Fibroblast of gingiva (primary cell): ENCODE measurements around the gene SIAH3.

Experiments
- DNase-seq: peaks from one replicate; pipeline ENCODE4 v3.0.0-alpha.2; 2011; ENCODE audit warnings: low read depth

Gene SIAH3

DNA sequence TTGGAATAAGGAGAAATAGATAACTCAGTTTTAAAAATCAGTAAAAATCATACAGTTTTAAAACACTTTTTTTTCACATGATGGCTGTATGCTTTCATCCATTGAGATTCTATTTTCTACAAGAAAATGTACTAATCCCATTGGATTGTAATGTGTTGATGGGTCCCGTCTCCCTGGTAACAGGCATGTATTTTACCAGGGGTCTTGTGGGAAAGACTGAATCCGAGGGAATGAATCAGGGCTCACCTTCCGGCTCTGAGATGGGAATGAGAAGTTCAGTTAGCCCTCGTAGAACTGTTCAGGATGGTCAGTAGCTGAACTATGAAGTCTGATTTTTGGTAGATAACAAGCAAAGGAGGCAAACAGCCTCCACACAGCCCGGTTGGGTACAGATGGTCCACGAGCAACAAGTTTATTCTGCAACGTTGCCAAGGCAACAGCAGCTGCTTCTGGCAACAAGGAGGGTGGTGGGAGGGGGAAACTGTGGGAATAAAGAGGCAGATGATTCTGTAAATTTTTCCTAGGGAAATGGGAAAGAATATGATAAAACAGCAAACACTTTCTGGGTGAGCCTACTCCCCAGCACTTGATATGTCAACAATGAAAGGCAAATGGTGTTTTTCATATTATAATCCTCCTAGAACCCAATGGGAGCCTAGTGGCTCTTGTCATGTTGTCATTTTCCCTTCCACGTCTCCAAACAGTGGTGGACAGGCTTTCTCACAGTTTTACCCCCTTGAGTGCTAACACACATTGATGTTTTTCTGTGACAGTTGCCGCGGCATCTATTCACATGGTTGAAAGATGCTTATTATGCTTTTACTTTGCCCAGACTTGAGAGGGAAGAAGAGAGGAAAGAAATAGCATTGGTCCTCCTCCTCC, 12.4 kb upstream of the SIAH3 start:
- DNase-seq = no peak

DNA sequence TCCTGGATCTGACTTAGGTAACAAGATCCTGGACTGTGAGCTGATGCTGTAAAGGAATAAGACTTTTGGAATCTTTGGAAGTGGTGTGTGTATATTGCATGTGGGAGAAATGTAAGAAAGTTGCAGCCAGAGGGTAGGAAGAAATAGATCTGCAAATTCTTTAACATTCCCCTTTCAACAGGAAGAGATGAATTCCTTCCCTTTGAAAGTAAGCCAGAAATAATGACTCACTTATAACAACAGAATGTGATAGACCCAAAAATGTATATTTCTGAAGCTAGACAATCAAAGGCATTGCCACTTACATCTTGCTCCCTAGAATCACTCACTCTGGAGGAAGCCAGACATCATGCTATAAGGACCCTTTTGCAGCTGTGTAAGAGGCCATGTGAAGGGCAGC, 9.8 kb upstream of the SIAH3 start:
- no peak for DNase-seq

DNA sequence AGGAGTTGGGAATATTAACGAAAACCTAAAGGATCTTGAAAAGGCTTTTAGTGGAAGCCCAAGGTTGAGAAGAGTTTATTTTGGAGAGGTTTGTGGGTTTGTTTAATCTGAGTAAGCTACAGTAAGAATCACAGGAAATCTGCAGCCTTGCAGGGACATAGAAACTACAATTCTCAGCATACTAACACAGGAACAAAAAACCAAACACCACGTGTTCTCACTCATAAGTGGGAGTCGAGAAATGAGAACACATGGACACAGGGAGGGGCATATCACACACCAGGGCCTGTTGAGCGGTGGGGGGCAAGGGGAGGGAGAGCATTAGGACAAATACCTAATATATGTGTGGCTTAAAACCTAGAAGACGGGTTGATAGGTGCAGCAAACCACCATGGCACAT, 8.7 kb upstream of the SIAH3 start:
- no peak for DNase-seq

DNA sequence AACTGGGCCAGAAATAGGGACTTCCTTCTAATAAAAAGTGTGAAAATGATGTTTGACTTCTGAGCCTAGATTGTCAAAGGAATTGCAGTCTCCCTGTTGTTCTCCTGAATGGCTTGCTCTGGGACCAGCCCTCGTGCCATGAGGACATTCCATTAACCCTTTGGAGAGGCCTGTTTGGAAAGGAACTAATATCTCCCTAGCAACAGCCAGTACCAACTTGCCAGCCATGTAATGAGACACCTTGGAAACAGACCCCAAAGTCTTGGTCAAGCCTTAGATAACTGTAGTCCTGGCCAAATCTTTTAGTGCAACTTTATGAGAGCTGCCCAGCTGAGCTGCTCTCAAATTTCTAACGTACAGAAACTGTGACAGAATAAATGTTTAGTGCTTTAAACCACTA, 8.2 kb upstream of the SIAH3 start:
- DNase-seq = no peak

DNA sequence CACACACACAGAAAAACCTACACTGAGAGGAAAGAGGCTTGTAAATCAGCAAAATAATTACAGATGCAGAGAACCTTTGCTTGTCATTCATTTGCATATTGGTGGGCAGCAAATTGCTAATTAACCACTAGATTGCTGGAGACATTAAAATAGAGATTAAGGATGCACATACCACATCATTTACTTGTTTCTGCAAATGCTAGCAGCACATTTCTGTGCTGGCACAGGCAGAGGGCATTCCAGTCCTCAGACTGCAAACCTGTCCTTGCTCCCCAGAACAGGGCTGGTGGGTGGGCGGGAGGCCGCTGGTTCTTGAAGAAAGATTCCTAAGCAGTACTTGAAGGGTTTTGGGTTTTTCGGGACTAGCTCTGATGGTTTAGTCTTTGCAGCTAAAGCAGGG, 941 bp upstream of the SIAH3 start:
- no peak for DNase-seq

DNA sequence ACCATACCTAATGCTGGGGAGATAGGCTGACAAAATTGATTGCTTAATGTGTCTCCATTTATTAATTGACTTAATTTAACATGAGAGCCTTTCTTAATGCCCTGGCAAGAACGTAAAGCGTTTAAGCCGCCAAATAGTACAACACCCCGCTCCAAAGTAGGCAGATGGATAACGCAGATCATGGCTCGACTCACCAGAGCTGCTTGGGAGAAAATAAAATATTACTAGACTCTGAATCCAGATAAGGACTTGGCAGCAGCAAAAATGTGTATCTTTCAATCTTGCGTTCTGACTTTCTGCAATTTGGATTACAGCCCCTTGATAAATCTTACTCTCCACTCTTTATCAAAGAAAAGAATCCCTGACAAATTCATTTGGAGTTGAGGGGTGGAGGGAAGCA, 403 bp upstream of the SIAH3 start:
- DNase-seq = no peak

DNA sequence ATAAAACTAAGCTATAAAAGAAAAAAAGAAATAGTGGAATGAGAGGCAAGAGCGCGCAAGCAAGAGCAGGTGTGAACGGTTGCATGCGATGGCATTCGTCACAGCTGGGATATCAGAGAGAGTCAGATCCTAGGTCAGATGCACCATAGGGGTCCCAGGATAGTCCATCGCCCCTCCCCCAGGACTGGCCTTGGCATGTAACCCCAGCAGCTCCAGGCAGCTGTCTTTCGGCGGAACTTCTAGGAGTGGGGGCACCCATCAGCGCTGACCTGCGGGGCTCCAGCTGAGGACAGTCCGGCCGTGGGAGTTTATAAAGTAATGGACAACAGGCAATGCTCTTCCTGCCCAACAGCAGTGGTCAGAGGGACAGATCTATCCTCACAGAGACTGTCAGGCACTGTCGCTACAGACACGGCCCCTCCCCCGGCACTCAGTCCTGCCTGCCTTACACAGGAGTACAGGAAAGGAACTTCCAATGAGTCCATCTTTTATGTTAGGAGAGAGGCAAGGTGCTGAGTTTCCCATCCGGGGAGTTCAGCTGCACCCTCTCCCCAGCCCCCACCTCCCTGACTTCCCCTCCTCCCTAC, 1.4 kb downstream of the SIAH3 start:
- DNase-seq = no peak

DNA sequence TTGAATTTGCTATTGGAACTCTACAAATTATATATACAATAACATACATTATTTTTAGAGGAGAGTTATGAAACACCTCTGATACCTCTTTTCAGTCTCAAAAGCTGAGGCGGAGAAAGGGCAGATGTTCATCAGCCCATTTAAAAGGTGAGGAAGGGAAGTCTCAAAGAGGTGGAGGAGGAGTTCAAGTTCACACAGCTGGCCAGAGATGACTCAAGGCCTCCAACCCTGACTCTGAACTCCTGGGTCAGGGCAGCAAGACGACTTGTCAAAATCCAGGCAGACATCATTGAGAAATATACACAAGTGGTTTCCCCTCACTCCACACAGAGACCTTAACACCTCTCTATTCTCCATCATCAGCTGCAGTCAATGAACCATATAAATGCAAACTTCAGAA, 2.1 kb downstream of the SIAH3 start:
- no peak for DNase-seq

DNA sequence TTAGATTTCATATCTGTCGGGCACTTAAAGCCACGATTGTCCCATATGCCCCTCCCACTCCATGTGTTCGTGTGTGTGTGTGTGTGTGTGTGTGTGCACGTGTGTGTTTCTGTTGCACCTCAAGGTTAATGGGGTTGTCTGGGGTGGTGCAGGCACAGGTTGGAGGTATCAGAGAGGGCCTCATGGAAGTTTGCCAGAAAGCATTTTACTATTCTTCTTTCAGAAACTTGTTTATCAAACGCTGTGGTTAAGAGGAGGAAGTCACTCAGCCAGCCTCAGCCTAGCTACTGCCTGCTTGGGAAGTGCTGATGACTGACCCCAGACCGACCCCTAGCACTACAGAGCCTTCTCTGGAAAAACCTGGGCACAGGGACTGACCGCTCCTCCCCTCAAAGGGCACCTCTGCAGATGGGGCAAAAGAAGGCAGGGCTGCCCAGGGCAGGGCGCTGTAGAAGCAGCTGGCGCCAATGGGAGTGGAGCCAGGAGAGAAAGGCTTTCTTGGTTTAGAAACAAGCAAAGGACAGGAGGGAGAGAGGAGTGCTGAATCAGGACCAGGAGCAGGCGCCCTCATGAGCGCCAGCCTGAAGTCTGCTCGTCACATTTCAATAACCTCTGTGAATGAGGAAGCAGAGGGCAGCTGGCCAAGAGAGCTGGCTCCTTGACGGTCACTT, 3.9 kb downstream of the SIAH3 start:
- DNase-seq = no peak

DNA sequence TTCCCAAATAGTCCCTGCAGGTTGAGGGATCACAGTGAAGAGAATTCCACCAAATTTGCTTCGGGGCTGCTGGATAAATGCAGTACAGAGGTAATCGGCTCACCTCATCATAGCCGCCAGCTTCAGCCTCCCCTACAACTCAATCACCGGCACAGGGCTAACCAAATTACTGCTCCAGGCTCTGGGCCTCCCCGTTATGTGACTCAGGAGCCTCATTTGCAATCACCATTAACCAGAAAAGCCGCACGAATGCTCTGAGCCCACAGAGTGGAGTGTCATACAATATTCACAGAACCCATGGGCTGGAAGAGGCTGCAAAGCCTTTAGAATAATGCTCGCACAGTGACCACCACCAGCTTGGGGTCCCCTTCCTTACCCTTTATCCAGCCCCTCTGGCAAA, 4.9 kb downstream of the SIAH3 start:
- DNase-seq = no peak

DNA sequence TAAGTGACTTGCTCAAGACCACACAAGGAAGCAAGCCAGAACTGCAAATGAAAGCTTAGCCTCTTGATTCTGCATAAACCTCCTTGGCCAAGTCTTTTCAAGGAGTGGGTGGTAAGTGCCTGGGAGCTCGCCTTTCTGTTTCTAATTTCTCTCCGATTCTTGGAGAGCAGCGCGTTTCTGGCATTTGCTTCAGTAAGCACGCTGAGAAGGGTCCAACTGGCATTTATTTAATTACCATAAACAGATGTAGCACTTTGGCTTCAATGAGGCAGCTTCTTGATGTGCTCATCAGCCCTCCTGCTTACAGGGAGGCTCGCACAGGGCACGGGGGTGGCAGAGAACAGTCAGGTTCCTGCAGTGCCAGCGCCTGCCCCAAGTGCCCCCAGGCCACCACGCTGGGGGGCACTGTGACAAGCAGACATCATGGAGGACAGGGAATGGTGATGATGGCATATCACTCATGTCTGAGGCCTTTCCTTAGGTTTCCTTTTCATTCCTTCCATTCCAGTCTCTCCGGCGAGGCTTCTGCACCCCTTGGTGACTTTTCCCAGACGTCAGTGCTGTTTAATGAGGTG, 13.3 kb downstream of the SIAH3 start:
- DNase-seq = peak; percentile 7

DNA sequence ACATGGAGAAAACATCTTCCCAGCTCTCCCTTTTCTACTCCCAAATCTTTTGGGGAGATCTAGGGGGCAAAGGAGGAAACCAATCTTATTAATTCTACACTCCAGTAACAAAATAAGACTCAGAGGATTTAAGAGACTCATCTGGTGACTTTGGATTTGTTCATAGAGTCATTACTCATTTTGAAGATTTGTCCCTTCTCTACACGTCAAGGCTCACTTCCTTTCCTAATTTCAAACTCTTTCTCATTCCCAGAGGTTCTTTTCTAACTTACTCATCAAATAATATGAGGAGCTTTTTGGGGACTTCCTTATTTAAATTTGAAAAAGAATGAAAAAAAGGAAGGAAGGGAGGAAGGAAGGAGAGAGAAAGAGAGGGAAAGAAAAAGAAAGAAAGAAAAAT, 14.4 kb downstream of the SIAH3 start:
- no peak for DNase-seq

DNA sequence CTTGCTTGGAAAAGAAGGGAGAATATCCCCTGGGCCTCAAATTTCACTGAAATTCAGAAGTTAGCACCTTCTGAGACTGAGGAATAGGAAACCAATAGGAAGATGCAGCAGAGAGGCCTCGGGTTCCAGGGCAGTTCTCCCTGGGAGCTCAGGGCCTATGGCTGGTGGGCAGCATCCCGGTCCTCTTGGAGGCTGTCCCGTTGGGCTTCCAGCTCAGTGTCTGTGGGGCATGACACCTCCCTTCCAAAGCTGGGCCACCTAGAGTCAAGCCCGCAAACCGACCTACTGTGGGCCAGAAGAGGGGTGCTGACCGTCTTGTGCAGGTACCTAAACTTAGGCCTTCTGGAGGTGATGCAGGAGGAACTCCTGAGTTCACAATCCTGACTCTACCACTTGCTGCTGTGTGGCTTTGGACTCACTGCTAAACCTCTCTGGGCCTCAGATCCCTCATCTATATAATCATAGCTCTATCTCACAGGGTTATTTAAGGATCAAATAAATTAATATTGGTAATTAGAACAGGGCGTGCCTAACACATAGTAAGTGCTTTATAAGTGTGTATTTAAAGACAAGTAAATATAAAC, 17.1 kb downstream of the SIAH3 start:
- DNase-seq = no peak

DNA sequence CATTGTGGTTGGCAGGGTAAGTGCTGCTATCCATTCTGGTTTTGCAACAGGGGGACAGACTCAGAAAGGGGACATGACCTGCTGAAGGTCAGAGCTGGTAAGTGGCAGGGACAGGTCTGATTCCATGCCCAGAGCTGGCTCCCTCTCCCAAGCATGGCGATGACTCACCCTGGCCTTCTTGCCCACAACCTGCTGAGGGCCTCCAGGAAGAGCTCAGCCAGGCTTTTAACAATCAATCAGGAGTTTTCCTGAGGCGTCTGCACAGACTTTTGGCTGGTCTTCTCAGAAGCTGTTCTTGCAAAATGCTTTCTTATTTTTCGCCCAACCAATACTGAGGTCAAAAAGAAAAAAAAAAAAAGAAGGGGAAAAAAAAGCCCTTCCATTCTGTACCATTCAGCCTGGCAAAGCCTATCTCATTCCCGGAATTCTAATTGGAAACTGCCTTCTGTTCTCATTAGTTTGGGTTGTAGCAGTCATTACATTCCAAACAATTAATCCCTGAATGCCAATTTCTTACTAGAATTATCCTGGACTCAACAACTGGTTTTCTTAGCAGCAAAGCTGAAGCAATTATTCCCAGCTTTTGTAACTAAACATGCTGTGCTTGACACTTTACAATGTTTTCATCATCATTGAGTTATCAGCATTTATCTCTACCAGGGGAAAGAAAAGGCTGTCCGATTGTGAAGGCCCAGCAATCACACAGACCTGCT, 17.7 kb downstream of the SIAH3 start:
- peak; percentile 43 for DNase-seq

DNA sequence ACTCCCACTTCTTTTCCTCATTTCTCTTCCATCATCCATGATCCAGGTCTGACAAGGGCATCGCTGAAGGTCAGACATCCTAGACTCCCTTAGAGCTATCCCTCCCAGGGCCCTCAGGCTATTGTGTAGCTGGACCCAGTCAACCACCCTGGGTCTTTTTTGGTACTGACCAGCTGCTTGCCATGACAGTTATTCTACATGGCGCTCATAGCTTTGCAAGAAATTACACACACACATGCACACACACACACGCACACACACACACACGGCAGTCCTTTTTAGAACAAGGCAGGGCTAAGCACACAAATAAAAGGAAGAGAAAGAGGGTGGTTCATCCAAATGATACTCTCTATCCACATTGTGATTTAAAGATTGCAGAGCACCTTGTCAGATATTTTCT, 18.3 kb downstream of the SIAH3 start:
- no peak for DNase-seq

DNA sequence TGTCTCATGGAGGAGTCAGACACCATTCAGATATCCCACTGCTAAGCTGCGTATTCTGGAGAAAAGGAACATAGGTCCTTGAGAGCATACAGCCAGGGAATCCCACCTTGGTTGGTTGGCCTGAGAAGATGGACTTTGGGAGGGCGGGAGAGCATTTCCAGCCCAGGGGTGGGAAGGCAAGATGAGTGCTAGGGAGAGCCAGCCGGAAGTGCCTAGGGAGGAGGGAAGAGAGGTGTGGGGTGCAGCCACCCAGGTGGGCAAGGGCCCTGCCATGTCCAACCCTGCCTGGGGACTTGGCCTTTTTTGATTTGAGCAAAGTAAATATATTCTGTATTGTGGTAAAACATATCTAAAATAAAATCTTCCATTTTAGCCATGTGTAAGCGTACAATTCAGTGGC, 19.7 kb downstream of the SIAH3 start:
- DNase-seq = no peak

DNA sequence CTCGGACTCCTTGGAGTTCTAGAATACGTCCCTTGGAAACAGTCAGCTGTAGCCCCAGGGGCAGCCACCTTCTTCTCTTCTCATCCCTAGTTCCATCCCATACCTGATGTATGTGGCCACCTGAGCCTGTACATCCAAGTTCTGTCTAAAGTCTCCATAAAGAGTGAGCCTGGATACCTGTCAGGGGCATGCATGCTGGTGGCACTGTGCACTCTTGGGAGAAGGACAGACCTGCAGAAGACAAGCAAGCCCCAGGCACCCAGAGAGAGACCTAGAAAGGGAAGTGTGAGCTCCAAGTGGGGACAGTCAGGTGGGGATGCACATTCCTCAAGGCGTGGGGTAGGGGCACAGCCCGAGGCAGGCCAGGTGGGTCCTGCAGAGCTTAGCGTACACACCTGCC, 21.4 kb downstream of the SIAH3 start:
- no peak for DNase-seq

DNA sequence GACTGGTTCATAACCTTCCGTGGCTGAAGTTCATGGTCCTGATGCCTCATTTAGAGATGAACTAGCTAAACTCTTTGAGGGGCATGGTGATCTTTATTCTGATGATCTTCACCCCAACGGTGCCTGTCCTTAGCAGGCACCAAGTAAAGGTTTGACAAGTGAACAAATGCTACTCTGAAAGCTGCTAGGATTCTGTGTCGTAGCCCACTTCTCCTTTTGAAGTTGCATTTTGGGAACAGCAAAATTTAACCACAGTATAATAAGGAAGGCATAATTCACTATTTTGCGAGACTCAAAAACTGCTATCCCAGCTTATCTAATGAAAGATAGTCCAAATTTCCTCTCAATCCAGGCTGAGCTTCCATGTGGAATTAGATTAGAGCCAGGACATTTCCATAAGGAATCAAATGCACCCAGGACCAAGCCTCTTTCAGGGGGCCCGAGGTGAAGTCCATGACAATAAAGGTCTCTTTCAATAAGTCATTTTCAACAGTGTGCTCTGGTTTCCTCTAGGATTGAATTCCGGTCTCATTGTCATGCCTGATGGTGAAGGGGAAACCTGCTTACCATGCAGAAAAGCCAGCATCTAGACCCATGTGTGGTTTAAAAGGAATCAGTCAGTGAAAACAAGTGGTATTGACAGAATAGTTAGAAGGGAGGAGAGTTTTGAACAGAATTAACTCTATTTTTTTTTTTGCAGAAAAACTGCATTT, 23.1 kb downstream of the SIAH3 start:
- no peak for DNase-seq

DNA sequence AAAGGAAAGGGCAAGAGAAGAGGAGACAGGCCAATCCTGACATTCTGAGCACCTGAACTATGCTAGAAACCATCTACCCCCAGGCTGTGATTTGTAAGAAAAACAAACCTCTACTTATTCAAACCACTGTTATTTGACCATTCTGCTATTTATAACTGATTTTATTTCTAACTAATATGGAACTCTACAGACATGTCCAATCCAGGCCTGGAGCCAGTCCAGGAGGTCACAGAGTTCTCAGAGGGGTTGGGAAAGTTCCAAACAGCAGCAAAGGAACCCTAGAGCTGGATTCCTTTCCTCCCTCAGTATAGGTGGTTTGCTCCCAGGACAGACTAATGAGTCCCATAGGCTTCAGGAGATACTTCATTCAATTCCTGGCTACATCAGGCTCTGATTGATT, 24.2 kb downstream of the SIAH3 start:
- no peak for DNase-seq

DNA sequence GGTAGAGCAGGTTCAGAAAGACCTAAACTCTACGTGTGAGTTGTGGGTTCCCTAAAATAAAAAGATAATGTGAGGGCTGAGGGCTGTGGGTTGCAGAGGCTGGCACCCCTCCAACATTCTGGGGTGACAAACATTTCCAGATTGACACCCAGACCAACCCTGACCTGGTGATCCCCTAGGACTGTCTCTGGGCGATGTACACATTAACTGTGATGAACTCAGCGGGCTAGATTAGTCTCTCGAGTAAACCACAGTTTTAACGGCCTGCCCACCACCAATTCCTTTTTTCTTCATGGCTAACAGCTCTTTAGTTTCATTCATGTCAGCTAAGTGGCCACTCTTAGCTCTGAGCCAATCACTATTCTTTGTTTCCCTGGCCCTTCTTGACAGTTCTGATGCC, 24.8 kb downstream of the SIAH3 start:
- DNase-seq = no peak

DNA sequence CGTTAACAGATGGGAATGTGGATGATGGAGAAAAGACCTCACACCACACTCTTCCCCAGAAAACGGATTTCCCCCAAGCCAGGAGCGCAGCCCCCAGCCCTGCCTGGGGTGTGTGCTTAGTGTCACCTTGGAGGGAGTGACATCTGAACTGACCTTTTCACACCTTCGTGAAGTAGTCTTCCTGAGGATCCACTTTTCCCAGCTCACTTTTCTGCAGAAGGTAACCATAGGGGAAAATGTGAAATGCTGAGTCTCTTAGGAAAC, 26.2 kb downstream of the SIAH3 start:
- no peak for DNase-seq

DNA sequence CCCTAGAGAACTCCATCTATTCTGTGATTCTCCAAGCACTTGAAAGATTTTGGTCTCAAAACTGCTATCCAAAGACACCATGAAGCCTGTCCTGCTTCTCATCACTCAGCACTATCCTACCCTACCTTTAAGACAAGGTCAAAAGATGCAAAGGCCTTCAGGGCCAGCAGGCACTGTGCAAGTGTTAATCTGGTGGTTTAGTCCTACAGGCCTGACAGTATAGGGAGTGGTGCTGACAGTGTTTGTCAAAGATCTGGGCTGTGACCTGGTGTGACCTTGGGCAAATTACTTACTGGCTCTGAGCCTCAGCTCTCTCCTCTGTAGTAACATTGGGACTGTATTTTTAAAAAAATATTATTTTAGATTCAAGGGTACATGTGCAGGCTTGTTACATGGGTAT, 28.0 kb downstream of the SIAH3 start:
- DNase-seq = no peak
